ENCODE results near the gene LMF1. TPM values are rescaled to one million over a fixed set of nuclear protein-coding genes. Genes with fewer than 3 reads are reported as not detected.

The LMF1 gene
- total and polyA plus RNA-seq, 3 donors from 2014 or later = 12.5 to 83.4 (median 66.6) TPM

- H3K4me3 ChIP-seq = no peak overlapping the region
- intact Hi-C loops (cut with DNase I; ENCODE audit: low total_unique reads) = no loop called here
- H3K4me1 ChIP-seq = peaks cover 13% of the 10 kb centered on the region
- H3K27me3 ChIP-seq = no peaks in the 10 kb centered on the region
- H3K27ac ChIP-seq = no peak overlapping the region
- no peaks in the 10 kb centered on the region for H3K9me3 ChIP-seq
- DNase-seq = no peak
- WGBS, 2 donors = 98% methylated on average over 20 of the region's 20 CpGs; no CpG with 5 or more reads in 1 of the 2 donors
- H3K36me3 ChIP-seq (ENCODE audit: low read depth, missing control alignments) = no peaks in the 10 kb centered on the region
- no peak for TF ChIP-seq POLR2A (IDR thresholded peaks at IDR 0.05)
- no peak for TF ChIP-seq CTCF (IDR thresholded peaks at IDR 0.05)
Observed at GRCh38 chr16:887846-888245, 82.9 kb downstream of the LMF1 start.

DNA sequence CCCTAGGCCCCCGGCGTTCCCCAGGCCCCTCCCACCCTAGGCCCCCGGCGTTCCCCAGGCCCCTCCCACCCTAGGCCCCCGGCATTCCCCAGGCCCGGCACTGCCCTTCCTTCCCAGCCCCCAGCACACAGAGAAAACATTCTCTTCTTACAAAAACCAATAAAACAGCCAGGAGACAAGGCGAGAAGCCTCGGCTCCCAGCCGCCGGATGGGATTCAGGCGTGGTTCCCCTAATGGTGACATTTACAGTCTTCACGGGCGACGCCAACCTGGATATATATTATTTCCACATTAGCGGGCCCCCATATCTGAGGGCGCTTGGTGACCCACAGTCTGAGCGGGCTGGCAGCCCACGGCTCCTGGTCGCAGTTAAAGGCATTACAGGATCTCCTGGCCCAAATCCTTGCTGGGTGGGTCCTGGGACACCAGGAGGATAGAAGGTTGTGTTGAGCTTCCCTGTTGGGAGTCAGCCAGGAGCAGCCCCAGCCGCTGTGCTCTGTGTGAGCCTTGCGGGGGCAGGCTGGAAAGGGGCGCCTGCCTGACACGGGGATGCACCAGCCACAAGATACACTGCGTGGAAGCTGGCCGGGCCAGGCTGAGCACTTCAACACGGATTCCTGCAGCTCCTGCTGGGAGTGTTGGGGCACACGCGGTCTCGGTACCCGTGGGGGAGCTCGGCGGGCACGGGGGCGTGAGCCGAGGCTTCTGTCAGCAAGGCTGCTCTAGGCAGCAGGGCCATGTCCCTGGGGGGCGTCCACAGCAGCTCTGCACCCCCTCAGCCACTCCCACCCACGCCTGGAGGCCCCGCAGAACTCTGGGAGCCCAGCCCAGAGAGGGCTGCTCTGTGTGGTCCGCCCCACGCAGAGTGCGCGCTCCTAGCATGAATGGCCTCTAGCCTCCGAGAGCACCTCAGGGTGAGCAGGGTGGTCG is 83.7 kb downstream of the LMF1 start:
- peaks cover 13% of the 10 kb centered on the region for H3K4me1 ChIP-seq
- H3K9me3 ChIP-seq = no peaks in the 10 kb centered on the region
- intact Hi-C loops (cut with DNase I; ENCODE audit: low total_unique reads) = no loop called here
- WGBS, 2 donors = 34 to 50% methylated on average over 9 to 39 of the region's 44 CpGs
- peak overlapping the region; percentile 24 to 25 for H3K4me3 ChIP-seq
- no peak for TF ChIP-seq CTCF (IDR thresholded peaks at IDR 0.05)
- TF ChIP-seq POLR2A (IDR thresholded peaks at IDR 0.05) = no peak
- no peaks in the 10 kb centered on the region for H3K36me3 ChIP-seq (ENCODE audit: low read depth, missing control alignments)
- no peak overlapping the region for H3K27ac ChIP-seq
- no peak for DNase-seq
- no peaks in the 10 kb centered on the region for H3K27me3 ChIP-seq

GRCh38 chr16:886084-886543 is 84.7 kb downstream of the LMF1 start:
- Histone ChIP-seq H3K36me3 (ENCODE audit: low read depth, missing control alignments) (no peaks in the 10 kb centered on the region), H3K27ac (no peak overlapping the region), H3K9me3 (no peaks in the 10 kb centered on the region), H3K4me1 (peaks cover 13% of the 10 kb centered on the region), H3K4me3 (peak overlapping the region in 1 of 2 donors; percentile 43), H3K27me3 (no peaks in the 10 kb centered on the region)
- DNase-seq = peak; percentile 56
- TF ChIP-seq CTCF (IDR thresholded peaks at IDR 0.05) = no peak
- TF ChIP-seq POLR2A (IDR thresholded peaks at IDR 0.05) = no peak
- 36 to 50% methylated on average over 18 to 19 of the region's 20 CpGs for WGBS, 2 donors
- intact Hi-C loops (cut with DNase I; ENCODE audit: low total_unique reads) = no loop called here

DNA sequence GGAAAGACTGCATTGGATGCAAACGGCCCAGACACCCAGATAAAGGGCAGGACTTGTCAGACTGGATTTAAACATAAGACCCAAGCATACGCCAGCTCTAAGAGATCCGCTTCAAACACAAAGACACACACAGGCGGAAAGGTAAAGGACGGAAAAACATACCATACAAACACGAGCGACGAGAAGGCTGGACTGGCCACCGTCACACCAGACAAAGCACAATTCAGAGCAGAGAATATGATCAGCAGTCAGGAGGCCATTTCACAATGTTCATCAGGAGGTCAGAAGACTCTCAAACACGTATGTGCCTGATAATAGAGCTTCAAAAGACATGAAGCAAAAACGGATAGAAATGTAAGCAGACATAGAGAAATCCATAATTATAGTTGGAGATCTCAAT is 85.4 kb downstream of the LMF1 start:
- no peaks in the 10 kb centered on the region for H3K27me3 ChIP-seq
- intact Hi-C loops (cut with DNase I; ENCODE audit: low total_unique reads) = no loop called here
- H3K4me3 ChIP-seq = no peak overlapping the region
- peaks cover 8% of the 10 kb centered on the region for H3K4me1 ChIP-seq
- H3K27ac ChIP-seq = no peak overlapping the region
- TF ChIP-seq CTCF (IDR thresholded peaks at IDR 0.05) (no peak), POLR2A (IDR thresholded peaks at IDR 0.05) (no peak)
- DNase-seq = no peak
- no peaks in the 10 kb centered on the region for H3K36me3 ChIP-seq (ENCODE audit: low read depth, missing control alignments)
- WGBS, 2 donors = 79 to 84% methylated on average over 11 of the region's 11 CpGs
- H3K9me3 ChIP-seq = no peaks in the 10 kb centered on the region
